ENCODE measurements around the gene PSMB5. TPM values are rescaled to one million over a fixed set of nuclear protein-coding genes. Genes with fewer than 3 reads are reported as not detected.
A peak's percentile ranks its signal among the peaks of the same experiment; 100 is the strongest.

PSMB5 gene
- total and polyA plus RNA-seq, 9 of the 15 experiments (the other 6 are each of a cell fraction or from before 2014, with no cell fraction given), result 198 to 1,870 (median 269) TPM

- DNase-seq (ENCODE audit: extremely low read depth in 1 of 4, low spot score in 3 of 4) (peak in 2 of 4 experiments; percentile 44 to 60), FAIRE-seq (peak; percentile 79), ATAC-seq (no peak)
- H2AFZ ChIP-seq (ENCODE audit: low read depth, low read length), result no peak overlapping the region
- H3K9me1 ChIP-seq (ENCODE audit: control insufficient read depth, insufficient read depth, low read length), result no peaks in the 10 kb centered on the region
- peaks cover 27 to 44% of the 10 kb centered on the region in 2 experiments for H3K4me1 ChIP-seq (replicated peaks in 1 of 2; ENCODE audit: control insufficient read depth in 2 of 2, insufficient read depth in 2 of 2, low read length in 2 of 2)
- H3K36me3 ChIP-seq (ENCODE audit: control insufficient read depth, insufficient read depth, low read length), result no peaks in the 10 kb centered on the region
- WGBS (ENCODE audit: insufficient coverage, low coverage, missing lambda C conversion rate), result 24% methylated on average over 3 of the region's 3 CpGs
- ChIA-PET CTCF (ENCODE audit: low intra/inter-chr PET ratio) (no interaction called here), POLR2A (interaction anchor here (0.6 kb wide), 1 partner anchor 23 kb away, joined by 3 read pairs; no protein-coding TSS in a partner anchor)
- peak overlapping the region in 1 of 2 experiments; percentile 79; a peak in 1 of 4 replicates for H3K9ac ChIP-seq (ENCODE audit: insufficient read depth in 1 of 2, low read depth in 2 of 2, low read length in 2 of 2)
- no peak overlapping the region for H3K4me3 ChIP-seq
- H3K79me2 ChIP-seq (ENCODE audit: control insufficient read depth, insufficient read depth, low read length), result no peaks in the 10 kb centered on the region
- no peak overlapping the region for H3K4me2 ChIP-seq (ENCODE audit: insufficient read depth, low read length)
- intact Hi-C loops (cut with micrococcal nuclease) (no loop called here), in situ Hi-C loops (cut with MboI) (loop anchor here (5.0 kb wide), 1 partner anchor 74 kb away; no protein-coding TSS in a partner anchor)
- no peak overlapping the region for H3K27ac ChIP-seq (ENCODE audit: extremely low read depth, low read depth, low read length)
- H4K20me1 ChIP-seq (replicated peaks; ENCODE audit: control insufficient read depth, insufficient read depth, low read length), result no peaks in the 10 kb centered on the region
- no peaks in the 10 kb centered on the region for H3K27me3 ChIP-seq (ENCODE audit: control insufficient read depth in 2 of 2, insufficient read depth in 2 of 2, low read length in 2 of 2)
- H3K9me3 ChIP-seq (replicated peaks; ENCODE audit: control insufficient read depth, insufficient read depth, low read depth, low read length), result no peaks in the 10 kb centered on the region
- BruUV-seq (replicated peaks), result no TSS peak
- no peak for TF ChIP-seq ZNF609 (CRISPR knock-in tag; IDR thresholded peaks at IDR 0.05; ENCODE audit: borderline replicate concordance)
- TF ChIP-seq LARP7 (IDR thresholded peaks at IDR 0.05), result no peak
- TF ChIP-seq JUND (IDR thresholded peaks at IDR 0.05; ENCODE audit: borderline replicate concordance, low read depth, low read length), result no peak
- no peak for TF ChIP-seq JUND (tag; IDR thresholded peaks at IDR 0.05; ENCODE audit: borderline replicate concordance, low read depth, low read length)
- TF ChIP-seq CBFA2T3 (IDR thresholded peaks at IDR 0.05), result peak; percentile 45
- TF ChIP-seq TCF3 (CRISPR knock-in tag; IDR thresholded peaks at IDR 0.05), result peak; percentile 33; the same call in 1 of the 2 replicates
- TF ChIP-seq ZNF274 (IDR thresholded peaks at IDR 0.05; ENCODE audit: borderline replicate concordance, low read depth, low read length), result no peak
- no peak for TF ChIP-seq KHSRP (IDR thresholded peaks at IDR 0.05)
- TF ChIP-seq, protein P1, sequence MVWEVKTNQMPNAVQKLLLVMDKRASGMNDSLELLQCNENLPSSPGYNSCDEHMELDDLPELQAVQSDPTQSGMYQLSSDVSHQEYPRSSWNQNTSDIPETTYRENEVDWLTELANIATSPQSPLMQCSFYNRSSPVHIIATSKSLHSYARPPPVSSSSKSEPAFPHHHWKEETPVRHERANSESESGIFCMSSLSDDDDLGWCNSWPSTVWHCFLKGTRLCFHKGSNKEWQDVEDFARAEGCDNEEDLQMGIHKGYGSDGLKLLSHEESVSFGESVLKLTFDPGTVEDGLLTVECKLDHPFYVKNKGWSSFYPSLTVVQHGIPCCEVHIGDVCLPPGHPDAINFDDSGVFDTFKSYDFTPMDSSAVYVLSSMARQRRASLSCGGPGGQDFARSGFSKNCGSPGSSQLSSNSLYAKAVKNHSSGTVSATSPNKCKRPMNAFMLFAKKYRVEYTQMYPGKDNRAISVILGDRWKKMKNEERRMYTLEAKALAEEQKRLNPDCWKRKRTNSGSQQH (CRISPR knock-in tag; IDR thresholded peaks at IDR 0.05), result no peak
- TF ChIP-seq FOXA3 (CRISPR knock-in tag; conservative IDR thresholded peaks at IDR 0.05 in 1 of 2, IDR thresholded peaks at IDR 0.05 in 1 of 2), result peak in 1 of 2 experiments; percentile 66; a peak in 2 of 4 replicates
- no peak for TF ChIP-seq MEIS2 (IDR thresholded peaks at IDR 0.05; ENCODE audit: partially characterized antibody)
- TF ChIP-seq SAFB (IDR thresholded peaks at IDR 0.05; ENCODE audit: borderline replicate concordance, low read depth, low read length), result no peak
- TF ChIP-seq ZHX1 (conservative IDR thresholded peaks at IDR 0.05; ENCODE audit: low read length), result no peak
- no peak for TF ChIP-seq MAFG (tag; conservative IDR thresholded peaks at IDR 0.05)
- TF ChIP-seq ATF7 (IDR thresholded peaks at IDR 0.05), result no peak
Measured at GRCh38 chr14:22978487-22978837, 56.2 kb downstream of the PSMB5 start.
